IMR-90 (cell line): Measurements from ENCODE around the gene KLC3. TPM values are rescaled to one million over a fixed set of nuclear protein-coding genes. Genes with fewer than 3 reads are reported as not detected.

Experiments used
- ATAC-seq: fragments of 200-7000 bp; cut with Tn5 transposase; 2 replicates; pipeline ENCODE4 v1.9.1; 2020; ENCODE audit warnings: low read depth, mild to moderate bottlenecking, moderate library complexity
- BruUV-seq: library from RNA; stranded (reverse); fragments of 400-500 nt; replicated peaks from 2 replicates; lab custom pipeline; 2021; lab: Mats Ljungman, UMichigan
- CTCF ChIA-PET: fragments of 300-600 bp; formaldehyde crosslinking; extraction: SDS; loops from one replicate; lab custom pipeline; 2021; ENCODE audit warnings: antibody characterized with exemption; lab: Yijun Ruan, JAX
- POLR2A ChIA-PET: fragments of 300-600 bp; sonication (Branson Sonifier 250); formaldehyde crosslinking; loops from one replicate; lab custom pipeline; 2022; ENCODE audit warnings: antibody characterized with exemption; ENCODE audit not compliant: unreplicated experiment; lab: Charles Lee
- DNase-seq: peaks from one replicate; pipeline ENCODE4 v3.0.0; 2013
- H2AFZ ChIP-seq: replicated peaks from 2 replicates; pipeline ENCODE3; 2013; ENCODE audit warnings: low read length, mild to moderate bottlenecking; ENCODE audit not compliant: poor library complexity
- H2AK5ac ChIP-seq: 2 replicates; pipeline ENCODE4 v1.6.1; 2013; ENCODE audit warnings: low read depth, low read length, inconsistent platforms
- H2AK9ac ChIP-seq: replicated peaks from 2 replicates; pipeline ENCODE3; 2013; ENCODE audit warnings: mild to moderate bottlenecking, low read depth, low read length, moderate library complexity; ENCODE audit not compliant: poor library complexity
- H2BK120ac ChIP-seq: 2 replicates; pipeline ENCODE4 v1.6.1; 2013; ENCODE audit warnings: low read depth, low read length, inconsistent platforms
- H2BK15ac ChIP-seq: 3 replicates; pipeline ENCODE4 v1.6.1; 2013; ENCODE audit warnings: low read depth, low read length, inconsistent platforms
- H2BK20ac ChIP-seq: 2 replicates; pipeline ENCODE4 v1.6.1; 2013; ENCODE audit warnings: low read depth, mild to moderate bottlenecking, inconsistent platforms, low read length, moderate library complexity
- H2BK5ac ChIP-seq: 2 replicates; pipeline ENCODE4 v1.6.1; 2013; ENCODE audit warnings: mild to moderate bottlenecking, low read depth, low read length, inconsistent platforms; ENCODE audit not compliant: poor library complexity, severe bottlenecking
- H3K14ac ChIP-seq: replicated peaks from 2 replicates; pipeline ENCODE4 v1.6.1; 2013; ENCODE audit warnings: low read depth, low read length, inconsistent platforms
- H3K18ac ChIP-seq: 2 replicates; pipeline ENCODE4 v1.6.1; 2013; ENCODE audit warnings: low read depth, low read length, control low read depth
- H3K23ac ChIP-seq: 2 replicates; pipeline ENCODE4 v1.6.1; 2013; ENCODE audit warnings: low read depth, low read length, inconsistent platforms
- H3K27ac ChIP-seq: 2 replicates; pipeline ENCODE4 v1.5.1; 2013; ENCODE audit warnings: mild to moderate bottlenecking, control low read depth, low read length; ENCODE audit not compliant: insufficient read depth
- H3K27me3 ChIP-seq: 2 replicates; pipeline ENCODE4 v1.6.1; 2013; ENCODE audit warnings: low read length; ENCODE audit not compliant: control insufficient read depth, insufficient read depth
- H3K36me3 ChIP-seq: 2 replicates; pipeline ENCODE4 v1.6.1; 2013; ENCODE audit warnings: low read length, mixed read lengths; ENCODE audit not compliant: control insufficient read depth, insufficient read depth
- H3K4ac ChIP-seq: 2 replicates; pipeline ENCODE4 v1.6.1; 2013; ENCODE audit warnings: low read depth, low read length, inconsistent platforms
- H3K4me1 ChIP-seq: 2 replicates; pipeline ENCODE4 v1.6.1; 2013; ENCODE audit warnings: low read length, mixed read lengths; ENCODE audit not compliant: control insufficient read depth, insufficient read depth
- H3K4me2 ChIP-seq: 2 replicates; pipeline ENCODE4 v1.6.1; 2013; ENCODE audit warnings: low read depth, mild to moderate bottlenecking, control low read depth, low read length, moderate library complexity
- H3K4me3 ChIP-seq: 2 replicates; pipeline ENCODE4 v1.5.1; 2013; ENCODE audit warnings: low read depth, mild to moderate bottlenecking, control low read depth, low read length, moderate library complexity; ENCODE audit not compliant: insufficient read depth
- H3K56ac ChIP-seq: 2 replicates; pipeline ENCODE4 v1.6.1; 2013; ENCODE audit warnings: low read length, inconsistent platforms; ENCODE audit not compliant: insufficient read depth; ENCODE audit errors: extremely low read depth
- H3K79me1 ChIP-seq, 2 experiments: 2 replicates each; pipeline ENCODE4 v1.6.1; 2013; ENCODE audit warnings: low read length in 2 of 2, inconsistent platforms in 1 of 2, low read depth in 1 of 2
- H3K9ac ChIP-seq: 2 replicates; pipeline ENCODE4 v1.6.1; 2013; ENCODE audit warnings: low read depth, low read length, control low read depth
- H3K9me1 ChIP-seq: 2 replicates; pipeline ENCODE4 v1.6.1; 2013; ENCODE audit warnings: low read length, inconsistent platforms; ENCODE audit not compliant: insufficient read depth
- H3K9me3 ChIP-seq: 2 replicates; pipeline ENCODE4 v1.6.1; 2013; ENCODE audit warnings: low read length; ENCODE audit not compliant: control insufficient read depth, insufficient read depth
- H4K20me1 ChIP-seq: 2 replicates; pipeline ENCODE4 v1.6.1; 2013; ENCODE audit warnings: low read length, inconsistent platforms; ENCODE audit not compliant: insufficient read depth
- H4K5ac ChIP-seq: 2 replicates; pipeline ENCODE4 v1.6.1; 2013; ENCODE audit warnings: mild to moderate bottlenecking, low read depth, low read length, control low read depth
- H4K8ac ChIP-seq, 2 experiments: 2 replicates each; pipeline ENCODE4 v1.6.1; 2013; ENCODE audit warnings: low read depth in 2 of 2, low read length in 2 of 2, control low read depth in 1 of 2, inconsistent platforms in 1 of 2
- H4K91ac ChIP-seq: 2 replicates; pipeline ENCODE4 v1.6.1; 2013; ENCODE audit warnings: low read depth, low read length, inconsistent platforms; ENCODE audit not compliant: insufficient read depth
- BHLHE40 ChIP-seq: fragments of 150-350 bp; IDR thresholded peaks from 2 replicates; pipeline ENCODE4 v1.6.1; 2016; ENCODE audit warnings: mild to moderate bottlenecking, low read depth, low read length
- CEBPB ChIP-seq: IDR thresholded peaks from 2 replicates; pipeline ENCODE4 v1.6.1; 2012; ENCODE audit warnings: low read depth, low read length, improper control_type of control experiment
- CHD1 ChIP-seq: IDR thresholded peaks from 2 replicates; pipeline ENCODE4 v1.6.1; 2012; ENCODE audit warnings: low read depth, low read length, improper control_type of control experiment
- FOS ChIP-seq: fragments of 150-350 bp; IDR thresholded peaks from 2 replicates; pipeline ENCODE4 v1.6.1; 2016; ENCODE audit warnings: low read depth, low read length
- MAFK ChIP-seq: IDR thresholded peaks from 2 replicates; pipeline ENCODE4 v1.6.1; 2012; ENCODE audit warnings: low read depth, low read length, improper control_type of control experiment
- MAZ ChIP-seq: IDR thresholded peaks from 2 replicates; pipeline ENCODE4 v1.6.1; 2012; ENCODE audit warnings: low read depth, mild to moderate bottlenecking, low read length, improper control_type of control experiment, moderate library complexity, borderline replicate concordance
- POLR2A ChIP-seq: IDR thresholded peaks from 2 replicates; pipeline ENCODE4 v1.6.1; 2012; ENCODE audit warnings: mild to moderate bottlenecking, low read depth, low read length
- RCOR1 ChIP-seq: IDR thresholded peaks from 2 replicates; pipeline ENCODE4 v1.6.1; 2012; ENCODE audit warnings: mild to moderate bottlenecking, low read length, improper control_type of control experiment; ENCODE audit not compliant: insufficient replicate concordance
- RFX5 ChIP-seq: IDR thresholded peaks from 2 replicates; pipeline ENCODE4 v1.8.0; 2012; ENCODE audit warnings: low read depth, mild to moderate bottlenecking, low read length, moderate library complexity
- USF2 ChIP-seq: fragments of 150-350 bp; IDR thresholded peaks from 2 replicates; pipeline ENCODE4 v1.6.1; 2017; ENCODE audit warnings: mild to moderate bottlenecking, antibody characterized with exemption, low read length, low read depth
- WGBS, 2 experiments: methylation state at CpG; one replicate each; pipeline versions ENCODE4 v1.1.5 to v1.1.7; 2013; ENCODE audit warnings: missing lambda C conversion rate in 2 of 2; ENCODE audit not compliant: insufficient read length in 1 of 2; ENCODE audit errors: extremely low coverage in 2 of 2; 5-methylcytosine and 5-hydroxymethylcytosine counted together
- dilution Hi-C: fragments of 300-500 bp; cut with HindIII; formaldehyde crosslinking; loops from one replicate; pipeline ENCODE4 v1.14.3; 2018; ENCODE audit warnings: low sequenced_read_pairs; ENCODE audit not compliant: unreplicated experiment
- in situ Hi-C: fragments of 300-500 bp; cut with MboI; formaldehyde crosslinking; loops from 3 replicates; pipeline ENCODE4 v1.14.3; 2019; ENCODE audit warnings: low sequenced_read_pairs, inconsistent platforms, mixed read lengths
- intact Hi-C: fragments of 100-400 bp; cut with micrococcal nuclease; formaldehyde crosslinking; loops from 2 replicates; pipeline ENCODE4 v1.10.0; 2022
- polyA plus RNA-seq, 3 experiments: library from polyadenylated mRNA; depleted of rRNA; stranded (reverse); fragments of >200 nt; gene quantifications; 2 replicates each; pipeline ENCODE4 v1.2.3, GENCODE V29; 2012; ENCODE audit warnings: low replicate concordance in 1 of 3
- total RNA-seq: library from RNA; depleted of rRNA; stranded (reverse); fragments of >200 nt; gene quantifications from 2 replicates; pipeline ENCODE4 v1.2.3, GENCODE V29; 2012
- TF ChIP-seq, protein P1 (sequence below): conservative IDR thresholded peaks from 2 replicates; pipeline ENCODE4 v1.5.1; 2012; ENCODE audit warnings: mild to moderate bottlenecking, low read depth, low read length, improper control_type of control experiment

KLC3 gene
- total and polyA plus RNA-seq, 2 of the 4 experiments (the other 2 are of a cell fraction) = 0.14 to 0.18 TPM

DNA sequence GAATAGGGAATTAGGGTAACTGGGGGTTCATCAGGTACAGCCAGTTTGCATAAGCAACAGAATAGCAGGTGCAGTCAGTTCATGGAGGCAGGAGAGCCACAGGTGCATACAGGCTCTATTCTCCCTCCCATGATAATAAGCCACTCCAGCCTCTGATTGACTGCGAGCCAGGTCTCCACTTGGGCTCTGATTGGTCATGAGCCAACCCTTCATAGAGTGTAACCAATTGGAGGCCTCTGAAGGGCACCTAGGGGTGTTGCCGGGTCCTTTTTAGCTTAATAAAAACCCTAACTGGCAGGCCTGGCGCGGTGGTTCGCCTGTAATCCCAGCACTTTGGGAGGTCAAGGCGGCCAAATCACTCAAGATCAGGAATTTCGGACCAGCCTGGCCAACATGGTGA, 9.1 kb upstream of the KLC3 start:
- CTCF ChIA-PET = no interaction called here
- no peak overlapping the region for H2BK15ac ChIP-seq
- H3K4me1 ChIP-seq = no peaks in the 10 kb centered on the region; the same call in 1 of the 2 replicates
- no peak overlapping the region for H3K9ac ChIP-seq
- H3K36me3 ChIP-seq = no peaks in the 10 kb centered on the region
- no peak for DNase-seq
- TF ChIP-seq USF2 (no peak), FOS (no peak), CHD1 (no peak), CEBPB (no peak), POLR2A (no peak), MAZ (no peak), RFX5 (no peak), MAFK (no peak), BHLHE40 (no peak), RCOR1 (no peak)
- TF ChIP-seq, protein P1, sequence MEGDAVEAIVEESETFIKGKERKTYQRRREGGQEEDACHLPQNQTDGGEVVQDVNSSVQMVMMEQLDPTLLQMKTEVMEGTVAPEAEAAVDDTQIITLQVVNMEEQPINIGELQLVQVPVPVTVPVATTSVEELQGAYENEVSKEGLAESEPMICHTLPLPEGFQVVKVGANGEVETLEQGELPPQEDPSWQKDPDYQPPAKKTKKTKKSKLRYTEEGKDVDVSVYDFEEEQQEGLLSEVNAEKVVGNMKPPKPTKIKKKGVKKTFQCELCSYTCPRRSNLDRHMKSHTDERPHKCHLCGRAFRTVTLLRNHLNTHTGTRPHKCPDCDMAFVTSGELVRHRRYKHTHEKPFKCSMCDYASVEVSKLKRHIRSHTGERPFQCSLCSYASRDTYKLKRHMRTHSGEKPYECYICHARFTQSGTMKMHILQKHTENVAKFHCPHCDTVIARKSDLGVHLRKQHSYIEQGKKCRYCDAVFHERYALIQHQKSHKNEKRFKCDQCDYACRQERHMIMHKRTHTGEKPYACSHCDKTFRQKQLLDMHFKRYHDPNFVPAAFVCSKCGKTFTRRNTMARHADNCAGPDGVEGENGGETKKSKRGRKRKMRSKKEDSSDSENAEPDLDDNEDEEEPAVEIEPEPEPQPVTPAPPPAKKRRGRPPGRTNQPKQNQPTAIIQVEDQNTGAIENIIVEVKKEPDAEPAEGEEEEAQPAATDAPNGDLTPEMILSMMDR = no peak
- no peaks in the 10 kb centered on the region for H4K20me1 ChIP-seq
- H4K8ac ChIP-seq = no peak overlapping the region
- no peak overlapping the region for H2BK20ac ChIP-seq
- H2AK9ac ChIP-seq = no peak overlapping the region
- no peaks in the 10 kb centered on the region for H3K9me1 ChIP-seq
- no peak overlapping the region for H3K4ac ChIP-seq
- H3K18ac ChIP-seq = no peak overlapping the region
- POLR2A ChIA-PET = no interaction called here
- no peaks in the 10 kb centered on the region for H3K79me1 ChIP-seq
- BruUV-seq = no TSS peak
- H3K56ac ChIP-seq = no peak overlapping the region
- no peak overlapping the region for H4K5ac ChIP-seq
- no peak overlapping the region for H2BK120ac ChIP-seq
- no peak overlapping the region for H4K91ac ChIP-seq
- H2AK5ac ChIP-seq = no peak overlapping the region
- no peak overlapping the region for H2AFZ ChIP-seq
- H3K4me2 ChIP-seq = no peak overlapping the region
- intact Hi-C loops = no loop called here
- in situ Hi-C loops = no loop called here
- H3K23ac ChIP-seq = no peak overlapping the region
- H3K4me3 ChIP-seq = no peak overlapping the region
- H3K27ac ChIP-seq = no peak overlapping the region
- no peak overlapping the region for H3K14ac ChIP-seq
- no peak overlapping the region for H2BK5ac ChIP-seq
- no peak for ATAC-seq
- WGBS, 2 experiments = 68% methylated on average over 6 of the region's 7 CpGs; no CpG with 5 or more reads in 1 of the 2 experiments
- dilution Hi-C loops = no loop called here
- no peaks in the 10 kb centered on the region for H3K27me3 ChIP-seq
- no peaks in the 10 kb centered on the region for H3K9me3 ChIP-seq
